GM13976 (cell line): ENCODE measurements around the gene PDCD1.

Experiments
- DNase-seq: peaks from one replicate; pipeline ENCODE4 v3.0.0; 2012; ENCODE audit warnings: low spot score
- in situ Hi-C: fragments of 300-500 bp; cut with MboI; formaldehyde crosslinking; loops from one replicate; pipeline ENCODE4 v1.12.0; 2022; ENCODE audit warnings: low sequenced_read_pairs, mixed read lengths, inconsistent platforms; ENCODE audit not compliant: unreplicated experiment
- TF ChIP-seq, protein P1 (sequence below): IDR thresholded peaks from 2 replicates; pipeline ENCODE4 v1.5.1; 2012; ENCODE audit warnings: borderline replicate concordance, mild to moderate bottlenecking; ENCODE audit not compliant: insufficient read depth; ENCODE audit errors: extremely low read depth, missing control alignments, control extremely low read depth

The PDCD1 gene

GRCh38 chr2:241864168-241864849, 5.6 kb upstream of the PDCD1 start:
- in situ Hi-C loops: no loop called here
- TF ChIP-seq, protein P1, sequence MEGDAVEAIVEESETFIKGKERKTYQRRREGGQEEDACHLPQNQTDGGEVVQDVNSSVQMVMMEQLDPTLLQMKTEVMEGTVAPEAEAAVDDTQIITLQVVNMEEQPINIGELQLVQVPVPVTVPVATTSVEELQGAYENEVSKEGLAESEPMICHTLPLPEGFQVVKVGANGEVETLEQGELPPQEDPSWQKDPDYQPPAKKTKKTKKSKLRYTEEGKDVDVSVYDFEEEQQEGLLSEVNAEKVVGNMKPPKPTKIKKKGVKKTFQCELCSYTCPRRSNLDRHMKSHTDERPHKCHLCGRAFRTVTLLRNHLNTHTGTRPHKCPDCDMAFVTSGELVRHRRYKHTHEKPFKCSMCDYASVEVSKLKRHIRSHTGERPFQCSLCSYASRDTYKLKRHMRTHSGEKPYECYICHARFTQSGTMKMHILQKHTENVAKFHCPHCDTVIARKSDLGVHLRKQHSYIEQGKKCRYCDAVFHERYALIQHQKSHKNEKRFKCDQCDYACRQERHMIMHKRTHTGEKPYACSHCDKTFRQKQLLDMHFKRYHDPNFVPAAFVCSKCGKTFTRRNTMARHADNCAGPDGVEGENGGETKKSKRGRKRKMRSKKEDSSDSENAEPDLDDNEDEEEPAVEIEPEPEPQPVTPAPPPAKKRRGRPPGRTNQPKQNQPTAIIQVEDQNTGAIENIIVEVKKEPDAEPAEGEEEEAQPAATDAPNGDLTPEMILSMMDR: no peak
- no peak for DNase-seq

GRCh38 chr2:241863536-241863954, 4.9 kb upstream of the PDCD1 start:
- in situ Hi-C loops: no loop called here
- DNase-seq: peak; percentile 73

DNA sequence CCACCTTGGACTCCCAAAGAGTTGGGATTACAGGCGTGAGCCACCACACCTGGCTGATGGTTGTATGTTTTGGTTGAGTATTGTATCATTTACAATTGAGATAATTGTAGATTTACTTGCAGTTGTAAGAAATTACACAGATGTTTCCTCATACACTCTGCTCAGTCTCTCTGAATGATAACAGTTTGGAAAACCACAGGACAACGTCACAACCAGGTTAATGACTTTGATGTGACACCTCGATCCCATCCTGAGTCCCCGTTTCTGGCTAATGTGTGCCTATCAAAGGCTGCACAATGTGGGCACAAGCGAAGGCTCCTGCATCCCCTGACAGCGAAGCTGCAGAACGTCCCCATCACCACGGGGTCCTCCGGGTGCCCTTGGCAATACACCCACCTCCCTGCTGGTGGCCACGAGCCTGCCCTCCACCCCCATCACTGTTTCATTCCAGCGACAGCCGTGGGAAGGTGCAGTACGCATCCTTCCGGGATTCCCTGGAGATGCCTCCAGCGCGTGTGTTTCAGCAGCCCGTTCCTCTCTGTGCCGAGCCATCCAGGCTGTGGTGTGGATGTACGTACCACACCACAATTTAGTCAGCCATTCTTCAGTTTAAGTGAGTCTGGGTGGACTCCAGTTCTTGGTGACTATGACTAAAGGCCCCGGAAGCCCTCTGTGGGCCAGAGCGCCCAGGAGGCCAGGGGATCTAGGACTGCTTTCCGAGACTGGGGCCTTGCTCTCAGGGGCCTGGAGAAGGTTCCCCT, 4.3 kb upstream of the PDCD1 start:
- DNase-seq: no peak
- in situ Hi-C loops: no loop called here
- TF ChIP-seq, protein P1: no peak

More at GRCh38 chr2:241863536-241863954, 4.9 kb upstream of the PDCD1 start:
- TF ChIP-seq, protein P1: no peak

DNA sequence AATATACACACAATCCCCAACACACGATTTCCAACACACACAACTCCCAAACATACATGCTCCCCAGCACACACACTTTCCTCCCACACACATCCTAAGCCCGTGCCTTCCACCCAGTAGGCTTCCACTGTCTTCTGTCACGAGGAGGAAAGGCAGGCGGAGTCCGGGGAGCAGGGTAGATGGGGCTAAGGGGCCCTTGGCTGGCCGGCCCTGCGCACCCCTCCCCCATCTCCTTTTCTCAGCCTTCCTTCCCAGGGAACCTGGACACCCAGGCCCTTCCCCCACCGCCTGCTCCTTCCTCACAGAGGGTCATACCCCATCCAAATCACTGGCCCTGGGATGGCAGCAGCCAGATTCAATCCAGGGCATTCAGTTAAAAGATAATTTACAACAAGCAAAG, 3.4 kb upstream of the PDCD1 start:
- DNase-seq: no peak
- in situ Hi-C loops: no loop called here

GRCh38 chr2:241861264-241861663, 2.6 kb upstream of the PDCD1 start:
- no peak for DNase-seq
- TF ChIP-seq, protein P1: no peak
- in situ Hi-C loops: no loop called here

More for the DNA sequence above, 3.4 kb upstream of the PDCD1 start:
- TF ChIP-seq, protein P1: no peak

DNA sequence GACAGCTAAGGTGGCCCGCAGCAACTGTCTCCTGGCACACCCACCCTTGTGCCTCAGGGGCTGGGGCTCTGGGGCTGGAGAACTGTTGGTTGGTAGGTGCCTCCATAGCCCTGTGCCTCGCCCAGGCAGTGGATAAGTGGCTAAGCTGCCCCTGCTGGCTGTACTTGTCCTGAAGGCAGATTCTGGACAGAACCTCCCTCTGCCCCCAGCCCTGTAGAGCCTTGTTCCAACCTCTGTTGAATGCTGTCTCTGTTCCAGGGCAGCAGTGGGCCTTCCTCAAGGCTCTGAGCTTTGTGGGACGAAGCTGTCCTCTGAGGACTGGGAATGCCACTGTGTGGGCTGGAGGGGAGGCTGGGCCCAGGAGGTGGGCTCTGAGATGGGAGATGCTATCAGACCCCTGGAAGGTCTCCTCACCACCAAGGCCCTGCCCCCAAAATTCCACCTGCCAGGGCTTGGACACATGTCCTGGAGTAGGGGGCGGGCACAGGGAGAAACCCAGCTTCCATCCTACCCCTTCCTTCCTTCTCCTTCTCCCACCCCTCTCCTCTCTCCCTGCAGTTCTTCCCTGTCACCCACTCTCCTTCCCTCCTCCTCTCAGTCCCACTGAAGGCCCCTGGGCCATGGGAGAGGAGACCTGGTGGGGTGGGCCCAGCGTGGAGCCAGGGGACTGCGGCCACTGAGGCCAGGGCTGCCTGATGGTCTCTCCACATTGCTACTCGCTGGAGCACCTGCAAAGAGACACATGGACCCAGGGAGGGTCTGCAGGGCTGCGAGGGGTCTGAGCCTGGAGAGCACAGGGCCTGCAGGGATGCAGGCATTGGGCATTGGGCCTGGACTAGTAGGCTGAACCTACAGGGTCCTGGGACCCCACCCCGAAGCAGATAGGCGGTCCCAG, 1.7 kb upstream of the PDCD1 start:
- no peak for DNase-seq

More for the DNA sequence above, 1.7 kb upstream of the PDCD1 start:
- in situ Hi-C loops: no loop called here
- TF ChIP-seq, protein P1: no peak
